BJ (cell line): Measurements from ENCODE around the gene MAN2B2. TPM values are rescaled to one million over a fixed set of nuclear protein-coding genes. Genes with fewer than 3 reads are reported as not detected.

Experiments used
- CTCF ChIA-PET: fragments of 350-600 bp; formaldehyde crosslinking; extraction: SDS; loops from one replicate; lab custom pipeline; 2021; ENCODE audit warnings: antibody characterized with exemption, inconsistent platforms; lab: Yijun Ruan, JAX
- POLR2A ChIA-PET: fragments of 300-600 bp; sonication (Branson Sonifier 250); formaldehyde crosslinking; extraction: SDS; loops from one replicate; lab custom pipeline; 2021; ENCODE audit warnings: antibody characterized with exemption; lab: Charles Lee
- DNase-seq: peaks from one replicate; pipeline ENCODE4 v3.0.0-alpha.2; 2011; ENCODE audit warnings: low read depth
- H3K27me3 ChIP-seq: 2 replicates; pipeline ENCODE4 v1.6.0; 2011; ENCODE audit warnings: low read length; ENCODE audit not compliant: control insufficient read depth, insufficient read depth
- H3K36me3 ChIP-seq: 2 replicates; pipeline ENCODE4 v1.5.1; 2011; ENCODE audit warnings: low read length; ENCODE audit not compliant: control insufficient read depth, insufficient read depth
- H3K4me3 ChIP-seq: 2 replicates; pipeline ENCODE4 v1.5.1; 2011; ENCODE audit warnings: low read depth, mild to moderate bottlenecking, control low read depth, low read length
- CTCF ChIP-seq: IDR thresholded peaks from 2 replicates; pipeline ENCODE4 v1.5.1; 2011; ENCODE audit warnings: low read depth, mild to moderate bottlenecking, control low read depth, inconsistent platforms, low read length, moderate library complexity; ENCODE audit not compliant: insufficient read depth
- polyA plus RNA-seq: library from polyadenylated mRNA; depleted of rRNA; stranded (reverse); fragments of >200 nt; gene quantifications from 2 replicates; pipeline ENCODE4 v1.2.3, GENCODE V29; 2011

Gene MAN2B2
- polyA plus RNA-seq, 1 experiment: 43.5 TPM

DNA sequence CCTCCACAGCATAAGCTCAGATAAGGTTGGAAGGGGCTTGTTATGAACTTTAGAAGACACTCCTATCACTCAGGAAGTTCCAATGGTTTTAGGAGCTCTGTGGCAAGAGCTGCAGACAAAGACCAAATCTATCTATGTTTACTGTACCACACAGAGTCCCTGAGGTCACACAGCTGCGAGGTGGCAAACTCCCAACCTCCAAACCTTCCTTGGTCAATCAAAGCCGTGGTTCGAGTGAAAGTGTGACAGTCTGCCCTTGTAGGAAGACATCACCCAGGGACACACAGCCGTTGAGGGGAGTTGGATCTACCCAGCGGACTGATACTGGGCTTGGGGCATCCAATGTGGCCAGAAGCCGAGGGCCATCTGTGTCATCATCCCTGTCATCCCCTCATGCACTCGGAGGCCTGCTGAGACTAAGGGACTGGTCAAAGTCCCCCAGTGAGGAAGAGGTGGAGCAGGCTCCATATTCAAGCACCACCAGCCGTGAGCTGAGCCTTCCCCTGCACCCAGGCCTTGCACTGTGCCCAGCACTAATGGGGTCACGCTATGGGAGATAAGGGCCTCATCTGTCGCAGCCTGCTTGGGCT, 26.8 kb downstream of the MAN2B2 start:
- TF ChIP-seq CTCF: no peak
- DNase-seq: no peak
- Histone ChIP-seq H3K27me3 (no peaks in the 10 kb centered on the region), H3K36me3 (peaks cover 16% of the 10 kb centered on the region), H3K4me3 (no peak overlapping the region)
- ChIA-PET CTCF (no interaction called here), POLR2A (no interaction called here)

DNA sequence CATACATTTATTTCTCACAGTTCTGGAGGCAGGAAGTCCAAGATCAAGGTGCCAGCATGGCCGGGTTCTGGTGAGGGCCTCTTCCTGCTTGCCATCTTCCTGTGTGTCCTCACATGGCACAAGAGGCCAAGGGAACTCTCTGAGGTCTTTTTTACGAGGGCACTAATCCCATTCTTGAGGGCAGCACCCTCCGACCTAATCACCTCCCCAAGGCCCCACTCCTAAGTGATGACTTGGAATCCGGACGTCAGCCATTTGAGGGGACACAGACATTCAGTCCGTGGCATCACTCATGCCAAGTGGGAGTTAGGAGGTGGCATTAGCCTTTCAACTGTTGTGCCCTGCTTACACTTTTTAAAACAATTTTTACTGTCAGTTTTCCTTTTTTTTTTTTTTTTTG, 27.3 kb downstream of the MAN2B2 start:
- POLR2A ChIA-PET: no interaction called here

GRCh38 chr4:6603128-6603527, 28.1 kb downstream of the MAN2B2 start:
- TF ChIP-seq CTCF: no peak
- ChIA-PET CTCF (no interaction called here), POLR2A (no interaction called here)
- Histone ChIP-seq H3K27me3 (no peaks in the 10 kb centered on the region), H3K4me3 (no peak overlapping the region), H3K36me3 (peaks cover 13% of the 10 kb centered on the region)
- no peak for DNase-seq

More for the DNA sequence above, 27.3 kb downstream of the MAN2B2 start:
- Histone ChIP-seq H3K36me3 (peaks cover 14% of the 10 kb centered on the region), H3K4me3 (no peak overlapping the region), H3K27me3 (no peaks in the 10 kb centered on the region)
- TF ChIP-seq CTCF: no peak
- CTCF ChIA-PET: no interaction called here
- DNase-seq: no peak

GRCh38 chr4:6605114-6605513, 30.1 kb downstream of the MAN2B2 start:
- ChIA-PET CTCF (no interaction called here), POLR2A (no interaction called here)
- TF ChIP-seq CTCF: no peak
- Histone ChIP-seq H3K4me3 (no peak overlapping the region), H3K27me3 (no peaks in the 10 kb centered on the region), H3K36me3 (peaks cover 20% of the 10 kb centered on the region)
- DNase-seq: no peak

- H3K27me3 ChIP-seq: no peaks in the 10 kb centered on the region
- no peak overlapping the region for H3K4me3 ChIP-seq
- TF ChIP-seq CTCF: no peak
- POLR2A ChIA-PET: no interaction called here
- DNase-seq: no peak
- peaks cover 20% of the 10 kb centered on the region for H3K36me3 ChIP-seq
- CTCF ChIA-PET: no interaction called here
Measured at GRCh38 chr4:6605605-6606004, 30.6 kb downstream of the MAN2B2 start.
